HG03103 (cell line): ENCODE results near the gene PLCH2.
A peak's percentile ranks its signal among the peaks of the same experiment; 100 is the strongest.

Experiments
- ATAC-seq: cut with Tn5 transposase; IDR thresholded peaks from one replicate; pipeline ENCODE4 v1.9.1; 2021; ENCODE audit warnings: low read depth; ENCODE audit not compliant: unreplicated experiment

PLCH2 gene

DNA sequence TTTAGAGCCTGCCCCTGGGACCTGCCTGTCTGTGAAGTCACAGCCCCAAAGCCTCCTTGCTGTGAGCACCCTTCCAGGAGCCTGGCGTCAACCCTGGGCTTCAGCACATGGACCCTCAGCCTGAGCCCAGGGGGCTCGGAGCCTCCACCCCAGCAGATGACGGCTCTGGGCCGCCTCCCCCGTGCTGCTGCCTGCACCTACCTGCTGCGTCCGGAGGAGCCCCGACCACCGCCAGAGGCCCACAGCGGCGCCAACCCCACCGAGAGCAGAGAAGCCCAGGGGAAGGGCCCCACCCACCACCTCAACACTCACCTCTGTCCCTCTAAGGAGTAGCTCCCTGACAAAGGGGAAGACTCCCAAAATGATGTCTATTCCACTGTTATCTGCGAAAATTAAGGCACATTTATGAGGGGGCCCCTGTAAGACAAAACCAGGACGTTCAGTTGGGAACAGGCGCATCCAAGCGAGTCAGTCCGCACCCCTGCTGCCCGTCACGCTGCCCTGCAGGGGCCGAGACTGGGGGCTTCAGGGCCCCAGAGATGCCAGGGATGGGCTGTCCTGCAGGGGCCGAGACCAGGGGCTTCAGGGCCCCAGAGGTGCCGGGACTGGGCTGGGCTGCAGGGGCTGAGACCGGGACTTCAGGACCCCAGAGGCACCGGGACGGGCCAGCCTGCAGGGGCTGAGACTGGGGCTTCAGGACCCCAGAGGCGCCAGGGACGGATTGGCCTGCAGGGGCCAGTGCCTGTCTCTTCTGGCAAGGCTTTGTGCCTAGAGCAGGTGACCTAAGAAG, 34.5 kb downstream of the PLCH2 start:
- ATAC-seq, result no peak

DNA sequence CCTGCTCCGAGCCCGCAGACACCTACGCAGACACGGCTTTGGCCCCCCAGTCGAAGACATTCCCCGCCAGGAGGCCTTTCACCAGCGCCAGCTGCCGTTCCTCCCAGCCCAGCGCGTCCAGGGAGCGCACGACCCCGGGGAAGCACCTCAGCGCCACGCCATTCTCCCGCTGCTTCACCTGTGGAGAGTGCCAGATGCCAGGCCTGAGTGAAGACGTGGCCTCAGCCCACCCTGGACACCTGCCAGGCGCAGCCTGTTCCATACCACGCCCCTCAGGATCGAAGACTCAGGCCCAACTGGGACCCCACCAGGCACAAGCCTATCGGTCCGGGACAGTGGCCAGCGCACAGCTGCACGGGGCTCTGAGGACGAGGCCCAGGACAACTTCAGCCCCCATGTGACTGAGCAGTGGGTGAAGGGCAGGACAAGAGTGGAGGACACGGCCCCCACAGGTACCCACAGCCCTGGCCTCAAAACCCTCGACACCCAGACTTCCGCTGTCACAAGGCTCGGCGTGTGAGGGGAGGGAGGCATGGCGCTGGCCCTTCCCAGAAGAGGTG, 36.9 kb downstream of the PLCH2 start:
- no peak for ATAC-seq

DNA sequence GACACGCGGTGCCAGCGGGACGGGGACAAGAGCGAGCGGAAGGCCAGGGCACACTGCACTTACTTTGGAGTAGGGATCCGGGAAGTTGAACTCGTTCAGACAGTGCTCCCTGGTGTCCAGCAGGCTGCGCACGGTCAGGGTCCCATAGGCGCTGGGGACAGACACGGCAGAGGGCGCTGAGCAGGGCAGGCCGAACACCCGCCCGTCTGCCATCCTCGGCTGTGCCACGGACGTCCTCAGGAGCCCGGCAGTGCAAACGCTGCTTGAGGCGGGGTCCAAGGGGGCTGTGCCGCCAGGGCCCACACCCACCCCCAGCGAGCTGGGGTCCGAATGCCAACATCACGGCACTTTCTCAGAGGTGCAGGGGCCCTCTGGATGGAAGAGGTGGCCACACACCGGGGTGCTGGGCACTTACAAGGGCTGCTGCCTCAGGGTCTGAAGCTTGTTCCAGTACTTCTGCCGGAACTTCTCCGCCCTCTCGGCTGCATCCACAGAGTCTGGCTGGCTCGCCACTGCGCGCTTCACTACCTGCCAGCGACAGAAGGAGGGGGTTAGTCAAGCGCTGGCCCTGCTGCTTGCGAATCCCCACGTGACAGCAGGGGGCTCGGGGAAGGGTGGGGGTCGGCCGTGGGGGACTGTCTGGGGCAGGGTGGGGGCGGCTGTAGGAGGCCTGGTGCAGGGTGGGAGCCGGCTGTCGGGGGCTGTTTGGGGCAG, 38.0 kb downstream of the PLCH2 start:
- ATAC-seq, result no peak

DNA sequence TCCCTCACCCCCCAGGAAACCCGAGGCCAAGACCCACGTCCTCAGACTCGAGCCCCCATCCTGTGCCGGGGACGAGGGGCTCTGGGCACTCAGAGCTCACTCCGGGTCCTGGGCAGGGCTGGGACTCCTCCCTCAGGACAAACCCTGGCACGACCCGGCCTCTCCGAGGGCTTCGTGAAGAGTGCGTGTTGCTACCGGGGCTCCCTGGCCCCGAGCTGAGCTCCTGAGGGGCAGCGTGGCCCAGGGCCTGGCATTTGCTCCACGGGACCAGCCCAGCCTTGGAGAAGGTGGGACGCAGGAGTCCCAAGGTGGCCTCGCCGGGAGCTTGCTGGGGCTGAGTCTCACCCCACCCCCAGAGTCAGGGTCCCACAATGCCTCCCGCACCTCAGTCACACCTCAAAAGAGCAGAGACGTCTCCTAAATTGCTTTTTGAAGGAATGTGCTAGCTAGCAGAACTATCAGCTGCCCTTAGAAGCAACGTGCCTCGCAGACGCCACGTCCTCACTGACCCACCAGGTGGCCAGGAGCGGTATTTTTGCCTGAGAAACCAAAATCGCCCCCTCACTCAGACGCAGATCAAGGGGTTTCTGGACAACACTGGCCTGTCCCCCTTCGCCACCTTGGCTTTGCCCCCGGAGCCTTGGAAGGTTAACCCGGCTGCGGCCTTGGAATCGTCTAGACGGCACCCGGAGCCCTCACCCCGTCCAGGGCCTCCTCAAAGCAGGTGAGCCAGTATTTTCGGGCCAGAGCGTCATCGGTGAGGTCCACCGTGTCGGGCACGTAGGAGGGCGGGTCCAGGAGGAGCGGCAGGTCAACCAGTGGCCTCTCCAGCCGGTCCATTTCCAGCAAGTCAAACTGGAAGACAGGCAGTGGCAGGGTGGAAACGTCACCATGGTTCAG, 39.0 kb downstream of the PLCH2 start:
- ATAC-seq, result no peak

DNA sequence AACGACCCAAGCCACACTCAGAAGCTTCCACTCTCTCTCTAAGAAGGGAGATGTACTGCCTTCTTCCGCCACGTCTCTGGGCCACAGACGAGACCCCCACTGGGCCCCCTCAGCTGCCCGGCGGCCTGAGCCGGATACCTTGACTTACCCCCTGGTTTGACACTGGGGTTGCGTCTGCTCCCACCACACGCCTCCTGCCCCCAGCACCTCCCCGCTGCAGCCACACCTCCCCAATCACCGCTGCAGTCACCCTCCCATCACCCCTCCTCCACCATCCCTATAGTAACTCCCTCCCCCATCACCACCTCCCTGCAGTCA, 39.6 kb downstream of the PLCH2 start:
- no peak for ATAC-seq

DNA sequence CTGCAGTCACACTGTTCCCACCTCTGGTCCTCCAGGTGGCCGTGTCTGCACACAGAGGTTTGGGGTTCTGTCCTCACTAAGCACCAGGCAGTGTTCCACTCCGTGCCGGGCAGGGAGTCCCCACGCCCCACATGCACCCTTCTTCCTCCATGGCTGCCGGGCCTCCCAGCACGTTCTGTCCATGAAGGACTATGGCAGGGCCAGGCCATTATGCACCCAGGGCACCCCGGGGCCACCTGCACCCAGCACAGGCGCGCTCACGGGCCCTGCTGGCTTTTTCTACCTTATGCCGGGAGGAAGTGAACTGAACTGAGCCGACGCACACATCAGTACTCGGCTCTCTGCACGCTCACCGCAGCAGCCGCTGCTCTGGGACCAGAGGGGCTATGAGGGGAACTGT, 40.0 kb downstream of the PLCH2 start:
- ATAC-seq, result no peak

DNA sequence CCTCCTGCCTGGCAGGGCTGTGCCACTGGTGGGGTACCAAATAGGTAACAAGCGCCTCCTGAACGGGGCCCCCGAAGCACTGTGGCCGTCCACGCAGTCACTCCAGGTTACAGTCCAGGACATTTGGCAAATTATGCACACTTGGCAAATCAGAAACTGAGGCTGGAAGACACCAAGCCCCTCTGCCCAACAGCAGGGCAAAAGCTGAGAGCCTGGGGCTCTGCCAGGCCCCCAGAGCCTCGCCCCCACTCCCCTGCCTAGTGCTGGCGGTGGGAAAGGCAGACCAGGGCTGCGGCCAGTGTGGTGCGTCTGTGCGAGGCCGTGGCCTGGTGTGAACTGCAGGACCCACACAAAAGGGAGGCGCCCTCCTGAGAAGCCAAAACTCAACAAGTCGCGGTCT, 40.9 kb downstream of the PLCH2 start:
- ATAC-seq, result no peak

DNA sequence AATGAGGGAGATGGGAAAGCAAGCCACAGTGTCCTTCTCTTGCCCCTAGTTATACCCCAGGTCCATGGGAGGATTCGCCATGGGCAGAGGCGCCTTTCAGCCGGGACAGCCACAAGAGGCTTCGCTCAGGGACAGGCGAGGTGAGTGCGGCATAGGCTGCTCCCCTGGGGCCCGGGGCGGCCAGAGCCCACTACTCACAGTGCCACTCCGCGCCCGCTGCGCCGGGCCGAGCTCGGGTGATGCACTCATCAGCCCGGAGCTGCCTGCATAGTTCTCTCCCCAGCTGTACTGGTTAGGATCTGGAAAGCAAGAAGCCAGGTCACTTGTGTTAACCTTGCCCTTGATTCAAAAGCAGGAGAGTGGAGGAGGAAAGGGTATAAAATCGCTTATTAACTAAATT, 41.9 kb downstream of the PLCH2 start:
- ATAC-seq, result no peak

DNA sequence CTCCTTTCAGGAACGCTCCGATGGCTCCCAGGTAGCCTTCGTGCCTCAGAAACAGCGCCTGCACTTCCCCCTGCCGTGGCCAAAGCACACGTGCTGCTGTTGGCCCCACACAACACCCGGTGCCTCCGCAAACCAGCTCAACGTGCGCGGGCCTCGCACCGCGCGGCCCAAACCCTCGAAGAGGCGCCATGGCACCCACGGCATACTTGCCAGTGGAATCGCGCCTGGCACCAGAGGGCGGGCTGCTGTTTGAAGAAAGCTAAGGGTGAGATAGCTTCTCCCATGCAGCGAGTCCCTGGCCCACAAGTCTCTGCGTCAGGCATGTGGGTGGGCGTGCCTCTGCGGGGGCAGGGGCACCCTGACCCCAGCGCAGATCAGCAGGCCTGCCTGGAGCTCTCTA, 42.4 kb downstream of the PLCH2 start:
- no peak for ATAC-seq

DNA sequence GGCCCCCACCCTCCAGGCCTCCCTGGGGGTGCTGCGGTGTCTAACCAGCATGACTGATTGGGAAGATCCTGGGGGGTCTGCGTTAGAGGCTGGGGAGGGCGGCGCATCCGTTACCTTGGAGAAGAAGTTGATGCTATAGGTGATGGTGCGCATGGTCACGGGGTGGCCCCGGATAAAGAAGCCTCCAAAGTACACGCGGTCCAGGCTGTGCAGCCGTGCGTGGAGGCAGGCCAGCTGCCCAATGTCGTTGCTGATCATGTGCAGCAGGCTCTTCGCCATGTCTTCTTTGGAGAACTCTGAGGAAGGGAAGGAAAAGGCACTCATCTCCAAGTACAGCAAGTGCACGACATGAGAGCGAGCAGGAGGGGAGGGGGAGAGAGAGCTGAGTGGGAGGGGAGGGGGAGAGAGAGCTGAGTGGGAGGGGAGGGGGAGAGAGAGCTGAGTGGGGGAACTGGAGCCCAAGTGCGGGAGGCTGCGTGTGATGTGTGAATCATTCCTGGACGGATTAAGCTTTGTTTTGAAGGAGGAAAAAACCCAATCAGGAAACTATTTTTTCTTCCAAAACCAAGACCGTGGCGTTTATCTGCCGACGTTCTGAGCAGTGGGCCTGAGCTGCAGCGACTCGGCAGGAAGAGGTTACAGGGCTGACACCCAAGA, 43.1 kb downstream of the PLCH2 start:
- no peak for ATAC-seq

DNA sequence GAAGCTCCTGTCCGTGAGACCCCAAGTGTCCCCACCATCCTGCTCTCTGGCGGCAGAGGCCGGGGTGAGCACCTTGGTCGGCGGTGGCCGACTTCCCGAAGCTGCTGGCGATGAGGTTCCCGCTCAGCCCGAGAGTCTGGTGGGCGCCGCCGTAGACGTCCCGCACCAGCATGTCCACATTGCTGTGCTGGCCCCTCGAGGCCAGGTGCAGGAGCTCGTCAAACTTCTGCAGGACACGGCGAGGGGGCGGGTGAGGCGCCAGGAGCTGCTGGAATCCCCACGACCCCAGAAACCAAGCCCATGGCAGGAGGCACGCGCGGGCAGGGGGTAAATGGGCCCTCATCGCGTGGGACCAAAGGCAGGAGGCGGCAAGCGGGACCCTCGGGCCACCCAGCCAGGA, 43.6 kb downstream of the PLCH2 start:
- ATAC-seq, result no peak

DNA sequence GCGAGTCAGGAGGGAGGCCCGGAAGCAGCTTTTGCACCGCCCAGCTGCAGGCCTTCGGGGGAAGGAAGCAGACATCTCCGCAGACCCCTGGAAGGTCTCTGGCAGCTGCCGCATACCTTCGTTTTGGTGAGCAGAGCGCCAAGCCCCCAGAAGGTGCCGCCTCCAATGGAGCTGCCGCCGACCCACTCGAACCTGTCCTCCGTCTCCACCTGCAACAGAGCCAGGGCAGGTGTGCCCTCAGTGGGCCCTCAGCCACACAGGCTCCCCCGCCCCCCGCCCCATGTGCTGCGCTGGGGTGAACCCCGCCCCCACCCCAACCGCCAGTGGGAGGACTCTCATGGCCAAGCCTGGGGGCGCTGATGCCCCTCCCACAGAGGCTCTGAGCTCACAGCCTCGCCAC, 44.1 kb downstream of the PLCH2 start:
- ATAC-seq, result no peak

DNA sequence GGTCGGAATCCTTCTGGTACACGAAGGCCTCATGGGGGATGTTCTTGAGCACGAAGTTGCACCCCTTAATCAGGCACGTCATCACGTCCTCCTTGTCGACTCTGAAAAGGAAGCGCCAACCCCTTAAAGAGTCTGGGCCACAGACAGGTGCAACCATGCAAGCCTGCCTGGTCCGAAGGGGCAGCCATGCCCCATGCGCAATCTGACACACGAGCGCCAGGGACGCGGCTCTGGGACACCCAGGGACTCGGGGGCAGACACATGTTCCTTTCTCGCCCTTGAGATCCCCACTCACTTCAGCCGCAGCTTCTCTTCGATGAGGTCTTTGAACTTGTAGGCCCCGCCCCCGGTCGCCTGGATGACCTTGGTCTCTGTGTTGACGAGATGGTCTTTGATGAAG, 44.7 kb downstream of the PLCH2 start:
- no peak for ATAC-seq

DNA sequence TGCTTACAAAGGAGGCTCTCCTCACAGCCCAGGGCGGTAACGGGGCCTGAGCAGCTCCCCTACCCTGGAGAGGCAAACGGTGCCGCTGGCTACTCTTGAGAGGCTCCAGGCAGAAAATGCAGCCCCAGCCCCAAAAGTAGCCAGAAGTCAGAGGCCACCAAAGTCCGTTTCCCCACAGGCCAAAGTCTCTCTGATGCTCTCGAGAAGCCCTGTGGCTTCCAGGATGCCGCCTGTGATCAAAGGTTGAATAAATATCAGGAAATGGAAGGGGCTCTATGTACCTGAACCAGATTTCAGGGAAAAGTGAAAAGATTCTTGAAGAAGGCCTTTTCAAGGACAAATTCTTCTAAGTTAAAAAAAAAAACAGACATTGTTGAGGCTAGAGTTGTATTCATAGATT, 46.1 kb downstream of the PLCH2 start:
- ATAC-seq, result no peak

DNA sequence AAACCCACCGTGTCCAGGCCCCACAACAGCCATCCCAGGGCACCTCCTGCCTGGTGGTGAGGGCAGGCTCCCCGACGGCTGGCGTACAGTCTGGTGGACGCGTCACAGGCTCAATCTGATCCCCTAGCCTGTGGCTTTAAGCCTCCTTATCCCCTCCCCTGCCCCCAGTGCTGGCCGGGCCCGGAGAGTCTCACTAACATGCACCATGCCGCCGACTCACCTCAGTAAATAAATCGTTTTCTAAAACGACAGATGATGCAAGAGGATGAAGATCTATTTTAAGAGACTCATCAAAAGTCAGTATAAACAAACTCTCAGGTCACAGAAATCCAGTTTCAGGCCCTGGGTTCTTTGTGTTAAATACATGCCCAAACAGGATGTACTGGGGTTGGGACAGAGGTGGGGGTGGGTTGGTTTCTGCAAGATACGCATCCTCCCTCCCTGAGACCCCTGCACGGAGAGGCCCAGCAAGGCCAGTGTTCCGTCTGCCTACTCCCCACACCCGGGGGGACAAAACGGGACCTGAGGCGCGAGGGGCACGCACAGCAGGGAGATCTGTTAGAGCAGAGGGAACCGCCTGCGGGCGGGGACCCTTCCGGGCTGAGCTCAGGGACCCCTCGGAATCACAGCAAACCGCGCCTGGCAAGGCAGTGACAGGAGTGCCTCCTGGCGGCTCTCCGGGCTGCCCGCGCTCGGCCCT, 47.3 kb downstream of the PLCH2 start:
- ATAC-seq, result no peak

DNA sequence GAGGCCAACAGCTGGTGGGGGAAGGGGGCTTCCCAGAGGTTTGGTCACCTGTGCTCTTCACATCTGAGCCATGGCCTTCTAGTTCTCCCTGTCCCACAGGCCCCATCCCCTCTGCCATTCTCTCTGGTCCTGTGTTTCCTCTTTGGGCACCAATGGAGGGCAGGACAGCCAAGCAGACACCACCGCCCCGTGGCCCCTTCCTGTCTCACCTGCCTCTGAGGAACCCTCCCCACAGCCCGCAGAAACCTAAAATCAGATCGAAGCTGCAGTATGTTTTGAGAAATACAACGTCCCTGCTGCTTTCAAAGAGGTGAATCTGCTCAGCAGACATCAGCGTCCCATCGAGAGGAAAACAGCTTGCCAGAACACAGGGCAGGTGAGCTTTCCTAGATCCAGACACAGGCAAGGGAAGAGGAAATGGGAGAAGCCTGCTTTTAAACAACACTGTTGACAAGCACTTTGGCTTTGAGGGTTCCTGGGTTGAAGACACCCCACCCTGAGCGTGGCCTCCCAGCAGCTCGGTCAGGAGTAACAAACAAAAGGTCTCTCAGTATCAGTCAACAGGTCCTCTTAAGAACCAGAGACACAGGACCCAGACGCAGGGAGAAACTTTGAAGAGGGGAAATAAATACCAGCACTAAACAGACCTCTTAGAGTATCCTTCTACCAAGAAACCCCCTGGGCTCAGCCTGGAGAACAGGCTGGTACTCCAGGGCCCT, 48.0 kb downstream of the PLCH2 start:
- ATAC-seq, result no peak

DNA sequence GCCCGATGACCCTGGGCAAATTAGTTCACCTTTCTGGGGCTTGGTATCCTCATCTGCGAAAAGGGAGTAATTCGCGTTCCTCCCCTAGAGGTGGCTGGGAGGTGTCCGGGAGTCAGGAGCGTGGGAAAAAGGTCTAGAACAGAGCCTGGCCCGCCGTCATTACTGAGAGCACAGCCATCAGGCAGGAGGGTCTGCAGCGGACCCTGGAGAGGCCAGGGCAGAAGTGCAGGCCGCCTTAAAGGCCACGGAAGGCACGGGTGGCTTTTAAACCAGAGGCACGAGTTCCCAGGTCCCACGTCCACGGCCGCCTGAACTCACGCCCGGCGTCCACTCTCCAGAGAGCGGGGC, 49.5 kb downstream of the PLCH2 start:
- ATAC-seq, result no peak

DNA sequence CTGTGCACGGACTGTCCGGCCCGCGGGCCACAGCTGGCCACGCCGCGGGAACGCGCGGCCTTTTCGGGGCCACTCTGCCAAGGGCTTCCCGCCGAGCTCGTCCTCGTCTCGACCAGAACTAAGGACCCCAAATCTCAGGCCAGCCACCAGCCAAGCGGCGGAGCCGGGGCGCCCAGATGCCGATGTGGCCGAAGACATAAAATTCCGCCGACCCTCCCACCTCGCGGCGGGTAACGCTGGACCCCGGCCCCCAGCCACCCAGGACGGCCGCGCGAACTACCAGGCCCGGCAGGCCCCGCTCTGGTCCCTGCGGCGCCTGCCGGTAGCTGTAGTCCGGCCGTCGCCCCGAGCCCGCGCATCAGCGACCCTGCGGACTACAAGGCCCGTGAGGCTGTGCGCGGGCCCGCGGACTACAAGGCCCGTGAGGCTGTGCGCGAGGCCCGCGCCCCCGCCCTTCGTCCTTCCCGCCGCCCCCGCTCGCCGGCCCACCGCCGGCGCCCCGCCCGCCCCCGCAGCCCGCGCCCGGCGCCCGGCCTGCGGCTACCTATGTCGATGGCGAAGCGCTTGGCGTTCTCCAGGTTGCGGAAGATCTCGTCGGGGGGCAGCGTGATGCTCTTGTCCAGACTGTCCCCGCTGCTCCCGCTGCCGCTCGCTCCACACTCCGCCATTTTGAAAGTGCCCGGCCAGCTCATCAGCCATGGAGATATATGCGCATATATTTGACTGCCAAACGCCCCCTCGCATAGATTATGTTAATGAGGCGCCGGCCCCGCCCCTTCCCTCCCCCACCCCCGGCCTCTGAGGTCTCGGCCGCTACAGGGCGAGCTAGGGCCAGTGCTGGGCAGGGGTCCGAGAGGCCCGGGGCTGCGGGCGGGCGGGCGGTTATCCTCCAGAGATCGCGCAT, 50.1 kb downstream of the PLCH2 start, which contains the start of gene PANK4:
Gene PANK4 (minus strand): TSS at position 677 of the 904 bp plus-strand sequence. CDS start 9 bp downstream, at position 668.
- ATAC-seq, result peak; percentile 76
